CD14-positive monocyte (primary cell): ENCODE results near the gene CIPC. TPM values are rescaled to one million over a fixed set of nuclear protein-coding genes. Genes with fewer than 3 reads are reported as not detected.

Source experiments
- DNase-seq, 3 donors: peaks; one replicate each; pipeline ENCODE4 v3.0.0-alpha.2; 2011 to 2022
- H2AFZ ChIP-seq: 2 replicates; pipeline ENCODE4 v1.6.0; 2012; ENCODE audit warnings: mild to moderate bottlenecking, low read depth, low read length, inconsistent platforms; ENCODE audit not compliant: insufficient read depth, poor library complexity, severe bottlenecking
- H3K27ac ChIP-seq, 2 donors: 1 replicate in 1 of 2; 2 replicates in 1 of 2; pipeline ENCODE4 v1.5.1; 2012 to 2013; ENCODE audit warnings: low read length in 2 of 2, control low read depth in 1 of 2, inconsistent platforms in 1 of 2, low read depth in 1 of 2, mild to moderate bottlenecking in 1 of 2
- H3K27me3 ChIP-seq, 2 donors: one replicate each; pipeline versions ENCODE4 v1.6.0 to v1.6.1; 2011 to 2013; ENCODE audit warnings: low read length in 2 of 2; ENCODE audit not compliant: control insufficient read depth in 2 of 2, insufficient read depth in 2 of 2
- H3K36me3 ChIP-seq, 2 donors: replicated peaks in 1 of 2; 1 replicate in 1 of 2; 2 replicates in 1 of 2; pipeline versions ENCODE4 v1.5.1 to v1.6.1; 2012 to 2013; ENCODE audit warnings: low read length in 2 of 2, control low read depth in 1 of 2, inconsistent platforms in 1 of 2, mild to moderate bottlenecking in 1 of 2; ENCODE audit not compliant: insufficient read depth in 2 of 2, control insufficient read depth in 1 of 2
- H3K4me1 ChIP-seq, 2 donors: 1 replicate in 1 of 2; 2 replicates in 1 of 2; pipeline versions ENCODE4 v1.5.1 to v1.6.1; 2012 to 2013; ENCODE audit warnings: low read length in 2 of 2, control low read depth in 1 of 2, inconsistent platforms in 1 of 2, mild to moderate bottlenecking in 1 of 2, moderate library complexity in 1 of 2; ENCODE audit not compliant: insufficient read depth in 2 of 2, control insufficient read depth in 1 of 2
- H3K4me2 ChIP-seq: replicated peaks from 2 replicates; pipeline ENCODE3; 2012; ENCODE audit warnings: low read length, moderate library complexity, mild to moderate bottlenecking; ENCODE audit not compliant: poor library complexity, severe bottlenecking; ENCODE audit errors: extremely low read depth
- H3K4me3 ChIP-seq, 3 experiments: fragments of 200-600 bp in 1 of 3; sonication (generic) in 1 of 3; replicated peaks in 1 of 3; 1 replicate in 2 of 3; 2 replicates in 1 of 3; pipeline ENCODE4 v1.5.1; 2011 to 2013; ENCODE audit warnings: low read length in 3 of 3, mild to moderate bottlenecking in 3 of 3, control low read depth in 2 of 3, low read depth in 2 of 3, inconsistent platforms in 1 of 3, moderate library complexity in 1 of 3
- H3K79me2 ChIP-seq: 2 replicates; pipeline ENCODE4 v1.6.0; 2012; ENCODE audit warnings: mild to moderate bottlenecking, control low read depth, inconsistent platforms, low read length, moderate library complexity; ENCODE audit not compliant: insufficient read depth
- H3K9ac ChIP-seq: 2 replicates; pipeline ENCODE4 v1.6.0; 2017; ENCODE audit warnings: low read length, mild to moderate bottlenecking; ENCODE audit not compliant: insufficient read depth, poor library complexity, severe bottlenecking
- H3K9me3 ChIP-seq, 2 donors: replicated peaks in 1 of 2; 1 replicate in 1 of 2; 2 replicates in 1 of 2; pipeline versions ENCODE4 v1.5.1 to v1.6.1; 2012 to 2013; ENCODE audit warnings: low read length in 2 of 2, control low read depth in 1 of 2; ENCODE audit not compliant: control insufficient read depth in 1 of 2, insufficient read depth in 1 of 2
- H4K20me1 ChIP-seq: 2 replicates; pipeline ENCODE4 v1.6.0; 2012; ENCODE audit warnings: mild to moderate bottlenecking, low read length, control low read depth, moderate library complexity; ENCODE audit not compliant: insufficient read depth
- H3K27ac Mint-ChIP-seq, 7 donors: one replicate each; pipeline ENCODE4 v1.8.0; 2020; ENCODE audit warnings: mild to moderate bottlenecking in 7 of 7, mixed read lengths in 7 of 7, moderate library complexity in 6 of 7, inconsistent platforms in 2 of 7
- H3K27me3 Mint-ChIP-seq, 3 donors: one replicate each; pipeline ENCODE4 v1.8.0; 2021 to 2022; ENCODE audit warnings: low read depth in 3 of 3, mild to moderate bottlenecking in 3 of 3, mixed read lengths in 3 of 3, moderate library complexity in 3 of 3, inconsistent platforms in 1 of 3
- H3K36me3 Mint-ChIP-seq, 2 donors: one replicate each; pipeline ENCODE4 v1.8.0; 2020; ENCODE audit warnings: mixed read lengths in 2 of 2, inconsistent platforms in 1 of 2, mild to moderate bottlenecking in 1 of 2
- H3K4me1 Mint-ChIP-seq: one replicate; pipeline ENCODE4 v1.8.0; 2020; ENCODE audit warnings: mild to moderate bottlenecking, mixed read lengths
- H3K4me3 Mint-ChIP-seq, 2 donors: one replicate each; pipeline ENCODE4 v1.8.0; 2020; ENCODE audit warnings: mild to moderate bottlenecking in 2 of 2, mixed read lengths in 2 of 2, moderate library complexity in 1 of 2
- H3K9me3 Mint-ChIP-seq, 7 donors: one replicate each; pipeline ENCODE4 v1.8.0; 2020 to 2022; ENCODE audit warnings: mixed read lengths in 7 of 7, mild to moderate bottlenecking in 6 of 7, moderate library complexity in 6 of 7, inconsistent platforms in 2 of 7
- CTCF ChIP-seq: fragments of 200-600 bp; IDR thresholded peaks from one replicate; pipeline ENCODE4 v1.8.0; 2022; ENCODE audit warnings: antibody characterized with exemption, mild to moderate bottlenecking
- WGBS: methylation state at CpG from one replicate; pipeline ENCODE4 v1.1.5; 2013; ENCODE audit warnings: missing lambda C conversion rate; ENCODE audit not compliant: insufficient coverage; 5-methylcytosine and 5-hydroxymethylcytosine counted together
- intact Hi-C, 2 donors: fragments of 100-400 bp; cut with micrococcal nuclease; formaldehyde crosslinking; loops; one replicate each; pipeline versions ENCODE4 v1.15.0 to v1.15.1; 2023
- polyA plus RNA-seq, 3 donors: library from polyadenylated mRNA; depleted of rRNA in 1 of 3; unstranded in 2 of 3; stranded (reverse) in 1 of 3; fragments of 300-500 nt in 2 of 3; fragments of >200 nt in 1 of 3; fragmentation: Illumina TruSeq in 2 of 3; gene quantifications; 1 replicate in 2 of 3; 2 replicates in 1 of 3; pipeline ENCODE4 v1.2.3, GENCODE V29; 2012 to 2021

Gene CIPC
- polyA plus RNA-seq, 3 donors, result 4.4 to 11.2 (median 7.0) TPM

GRCh38 chr14:77066578-77067172, 31.4 kb upstream of the CIPC start:
- Histone ChIP-seq H3K79me2 (no peaks in the 10 kb centered on the region), H3K4me3 (no peak overlapping the region), H3K27ac (no peak overlapping the region), H3K4me2 (no peak overlapping the region), H3K27me3 (no peaks in the 10 kb centered on the region), H3K9ac (no peak overlapping the region), H2AFZ (no peak overlapping the region), H3K4me1 (peaks cover 5 to 11% of the 10 kb centered on the region in 2 donors), H3K36me3 (no peaks in the 10 kb centered on the region), H4K20me1 (no peaks in the 10 kb centered on the region), H3K9me3 (no peaks in the 10 kb centered on the region)
- no peak for TF ChIP-seq CTCF
- intact Hi-C loops, result loop anchor here in 1 of 2 donors (5.0 kb wide), 2 partner anchors 119 to 154 kb away; no protein-coding TSS in a partner anchor
- peaks cover 9% of the 10 kb centered on the region for H3K4me1 Mint-ChIP-seq
- no peak for DNase-seq
- no peaks in the 10 kb centered on the region for H3K36me3 Mint-ChIP-seq
- WGBS, result 61% methylated on average over 4 of the region's 10 CpGs
- H3K9me3 Mint-ChIP-seq, result no peaks in the 10 kb centered on the region
- H3K27ac Mint-ChIP-seq, result no peak overlapping the region
- peaks cover 5 to 8% (median 7%) of the 10 kb centered on the region in 3 donors for H3K27me3 Mint-ChIP-seq
- H3K4me3 Mint-ChIP-seq, result no peak overlapping the region

GRCh38 chr14:77067632-77068516, 30.2 kb upstream of the CIPC start:
- peak in 2 of 3 donors; percentile 43 to 47 for DNase-seq
- Histone ChIP-seq H3K4me3 (no peak overlapping the region), H3K4me2 (no peak overlapping the region), H3K9me3 (no peaks in the 10 kb centered on the region), H3K4me1 (peaks cover 5 to 11% of the 10 kb centered on the region in 2 donors), H3K27ac (no peak overlapping the region), H3K9ac (no peak overlapping the region), H4K20me1 (no peaks in the 10 kb centered on the region), H2AFZ (no peak overlapping the region), H3K36me3 (no peaks in the 10 kb centered on the region), H3K79me2 (no peaks in the 10 kb centered on the region), H3K27me3 (no peaks in the 10 kb centered on the region)
- TF ChIP-seq CTCF, result peak; percentile 87
- Mint-ChIP-seq H3K4me3 (peak overlapping the region in 1 of 2 donors; percentile 6), H3K36me3 (no peaks in the 10 kb centered on the region), H3K27ac (no peak overlapping the region), H3K27me3 (peaks cover 7 to 8% (median 7%) of the 10 kb centered on the region in 3 donors), H3K4me1 (peaks cover 12% of the 10 kb centered on the region), H3K9me3 (no peaks in the 10 kb centered on the region)
- intact Hi-C loops, result loop anchor here in 1 of 2 donors (5.0 kb wide), 2 partner anchors 121 to 156 kb away; no protein-coding TSS in a partner anchor
- WGBS, result 68% methylated on average over 4 of the region's 11 CpGs
